Mononuclear cell (primary cell): ENCODE data around the gene ROBO2. TPM values are rescaled to one million over a fixed set of nuclear protein-coding genes. Genes with fewer than 3 reads are reported as not detected.

ENCODE experiments used
- H3K27me3 ChIP-seq: 2 replicates; pipeline ENCODE4 v1.6.0; 2011; ENCODE audit warnings: low read length, control low read depth; ENCODE audit not compliant: insufficient read depth
- H3K4me1 ChIP-seq: 2 replicates; pipeline ENCODE4 v1.5.1; 2011; ENCODE audit warnings: mild to moderate bottlenecking, low read length, control low read depth; ENCODE audit not compliant: insufficient read depth
- H3K4me3 ChIP-seq: 2 replicates; pipeline ENCODE4 v1.5.1; 2011; ENCODE audit warnings: mild to moderate bottlenecking, low read length, moderate library complexity
- H3K9me3 ChIP-seq: 2 replicates; pipeline ENCODE4 v1.5.1; 2011; ENCODE audit warnings: low read depth, mild to moderate bottlenecking, control low read depth, low read length
- total RNA-seq: library from RNA; depleted of rRNA; stranded (reverse); fragments of >200 nt; gene quantifications from one replicate; pipeline ENCODE4 v1.2.3, GENCODE V29; 2012

The ROBO2 gene
- total RNA-seq, 1 donor, result under 0.01 TPM

DNA sequence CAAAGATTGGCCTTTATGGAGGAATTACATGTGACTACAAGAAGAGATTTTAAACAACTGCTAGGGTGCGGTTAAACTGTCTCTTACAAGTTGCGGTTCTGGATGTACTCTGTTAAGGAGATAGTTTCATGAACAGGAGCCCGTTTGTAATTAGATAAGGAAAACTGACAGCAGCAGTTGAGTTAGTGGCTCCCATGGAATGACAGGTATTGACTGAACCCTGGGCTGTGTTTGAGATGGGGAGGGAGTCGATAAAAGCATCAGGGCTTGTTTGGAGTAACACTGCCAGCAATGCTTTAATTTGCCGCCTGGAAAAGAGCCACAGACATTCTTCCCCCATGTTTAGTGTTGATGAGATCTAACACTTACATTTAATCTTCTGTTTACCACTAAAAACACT lies 139.9 kb downstream of the ROBO2 start:
- H3K27me3 ChIP-seq, result no peaks in the 10 kb centered on the region
- H3K4me1 ChIP-seq, result no peaks in the 10 kb centered on the region
- no peaks in the 10 kb centered on the region for H3K9me3 ChIP-seq
- H3K4me3 ChIP-seq, result no peak overlapping the region

DNA sequence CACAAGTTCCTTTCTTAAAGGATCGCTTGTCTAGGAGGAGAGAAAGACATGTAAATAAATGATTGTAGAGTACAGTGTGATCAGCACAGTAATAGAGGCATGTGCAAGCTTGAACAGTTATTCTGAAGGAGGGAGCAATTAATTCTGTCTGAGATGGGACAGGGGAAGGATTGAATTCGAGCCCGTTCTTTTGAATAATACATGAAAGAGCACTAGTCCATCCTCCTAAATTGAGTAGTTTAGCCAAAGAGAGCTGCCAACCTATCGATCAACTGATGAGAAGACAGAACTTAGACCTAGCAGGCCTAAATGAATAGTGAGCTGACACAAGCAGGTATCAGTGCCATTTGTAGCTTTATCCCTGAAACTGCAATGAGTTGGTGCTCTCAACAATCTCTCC lies 142.4 kb downstream of the ROBO2 start:
- no peaks in the 10 kb centered on the region for H3K9me3 ChIP-seq
- H3K4me1 ChIP-seq, result no peaks in the 10 kb centered on the region
- no peaks in the 10 kb centered on the region for H3K27me3 ChIP-seq
- H3K4me3 ChIP-seq, result no peak overlapping the region

DNA sequence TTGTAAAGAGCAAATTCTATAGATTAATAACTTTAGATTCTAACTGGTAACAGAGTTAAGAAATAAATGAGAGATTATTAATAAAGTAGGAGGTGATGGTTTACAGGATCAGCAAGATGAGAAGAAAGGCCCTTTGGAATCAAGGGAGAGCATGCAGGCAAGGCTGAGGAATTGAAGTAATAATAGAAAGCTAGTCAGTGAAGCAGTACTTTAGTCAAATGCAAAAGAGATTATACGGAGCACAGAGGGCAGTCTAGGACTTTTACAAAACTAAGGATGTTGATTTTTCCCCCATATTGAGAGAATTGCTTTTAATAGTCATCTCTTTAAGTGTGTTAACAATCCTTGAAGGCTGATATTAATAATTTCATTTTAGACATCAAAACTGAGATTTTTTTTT lies 146.4 kb downstream of the ROBO2 start:
- no peak overlapping the region for H3K4me3 ChIP-seq
- H3K9me3 ChIP-seq, result no peaks in the 10 kb centered on the region

DNA sequence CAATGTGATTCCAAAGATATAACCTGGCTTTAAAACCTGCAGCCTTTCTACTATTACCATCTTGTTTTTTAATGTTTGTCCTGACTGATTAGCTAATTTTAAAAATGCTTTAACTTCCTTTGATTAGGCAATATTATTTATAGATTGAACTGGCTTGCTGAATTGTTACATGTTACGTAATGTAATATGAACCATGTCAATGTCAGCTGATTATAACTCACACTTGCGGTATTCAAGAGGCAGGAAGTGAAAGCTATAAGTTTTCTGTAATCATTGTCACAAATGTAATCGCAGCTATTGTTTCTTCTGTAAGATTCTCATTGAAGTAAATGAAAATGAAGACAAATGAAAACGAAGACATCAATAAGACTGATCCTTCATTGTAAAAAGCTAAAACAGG lies 146.8 kb downstream of the ROBO2 start:
- Histone ChIP-seq H3K4me1 (no peaks in the 10 kb centered on the region), H3K27me3 (no peaks in the 10 kb centered on the region), H3K9me3 (no peaks in the 10 kb centered on the region), H3K4me3 (no peak overlapping the region)

More for the DNA sequence above, 146.4 kb downstream of the ROBO2 start:
- Histone ChIP-seq H3K4me1 (no peaks in the 10 kb centered on the region), H3K27me3 (no peaks in the 10 kb centered on the region)

DNA sequence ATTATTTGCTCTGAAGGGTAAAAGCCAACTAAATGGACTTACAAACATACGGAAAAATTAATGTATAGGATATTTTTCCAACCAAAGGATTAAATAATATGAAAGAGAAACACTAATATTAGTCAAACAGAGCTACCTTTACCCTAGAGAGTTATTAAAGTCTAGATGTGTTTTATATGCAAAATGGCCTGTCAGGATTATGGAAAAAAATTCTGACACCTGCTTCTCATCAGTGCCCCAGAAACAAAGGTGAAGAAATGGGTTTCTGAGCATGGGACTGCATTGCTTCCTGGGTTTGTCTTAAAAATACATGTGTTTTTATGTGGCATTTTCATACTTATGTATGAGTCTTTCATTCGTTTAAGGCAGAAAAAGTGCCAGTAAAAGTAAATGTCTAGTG lies 148.3 kb downstream of the ROBO2 start:
- H3K4me3 ChIP-seq, result no peak overlapping the region
- no peaks in the 10 kb centered on the region for H3K9me3 ChIP-seq
- H3K27me3 ChIP-seq, result no peaks in the 10 kb centered on the region
- no peaks in the 10 kb centered on the region for H3K4me1 ChIP-seq

DNA sequence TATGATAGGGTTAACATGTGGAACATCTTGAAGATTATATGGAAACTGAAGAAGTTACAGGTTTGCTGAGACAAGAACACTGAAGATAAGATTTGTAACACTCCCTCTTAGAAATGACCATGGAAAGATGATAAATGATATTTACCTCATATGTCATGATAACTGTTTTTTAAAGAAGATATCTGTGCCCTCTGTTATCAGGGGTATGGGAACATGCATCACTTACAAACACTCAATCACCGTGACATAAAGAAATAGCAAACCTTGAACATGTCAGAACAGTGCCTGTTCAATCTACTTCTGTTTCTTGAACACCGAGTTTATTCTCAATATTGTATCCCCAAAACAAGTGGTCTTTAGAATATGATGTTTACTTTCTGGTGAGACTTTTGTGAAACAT lies 149.4 kb downstream of the ROBO2 start:
- H3K4me1 ChIP-seq, result no peaks in the 10 kb centered on the region
- no peaks in the 10 kb centered on the region for H3K27me3 ChIP-seq
- H3K9me3 ChIP-seq, result no peaks in the 10 kb centered on the region
- H3K4me3 ChIP-seq, result no peak overlapping the region

DNA sequence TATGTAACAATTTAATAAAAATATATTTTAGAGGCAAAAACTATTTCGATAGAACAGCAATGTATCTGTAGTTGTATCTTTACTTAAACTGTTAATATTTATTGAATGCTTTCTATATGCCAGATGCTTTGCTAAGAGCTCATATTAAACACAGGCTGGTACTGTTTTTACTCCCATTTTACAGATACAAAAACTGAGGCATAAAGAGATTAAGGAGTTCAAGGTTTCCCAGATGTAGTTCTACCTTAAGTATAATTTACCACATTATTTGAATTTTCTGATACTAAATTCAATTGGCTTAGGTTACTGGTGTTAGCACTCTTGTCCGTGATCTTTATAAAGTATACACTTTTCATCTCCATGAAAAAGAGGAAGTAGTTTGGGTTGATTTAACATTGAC lies 149.8 kb downstream of the ROBO2 start:
- no peaks in the 10 kb centered on the region for H3K4me1 ChIP-seq
- H3K4me3 ChIP-seq, result no peak overlapping the region
- H3K27me3 ChIP-seq, result no peaks in the 10 kb centered on the region
- H3K9me3 ChIP-seq, result no peaks in the 10 kb centered on the region

DNA sequence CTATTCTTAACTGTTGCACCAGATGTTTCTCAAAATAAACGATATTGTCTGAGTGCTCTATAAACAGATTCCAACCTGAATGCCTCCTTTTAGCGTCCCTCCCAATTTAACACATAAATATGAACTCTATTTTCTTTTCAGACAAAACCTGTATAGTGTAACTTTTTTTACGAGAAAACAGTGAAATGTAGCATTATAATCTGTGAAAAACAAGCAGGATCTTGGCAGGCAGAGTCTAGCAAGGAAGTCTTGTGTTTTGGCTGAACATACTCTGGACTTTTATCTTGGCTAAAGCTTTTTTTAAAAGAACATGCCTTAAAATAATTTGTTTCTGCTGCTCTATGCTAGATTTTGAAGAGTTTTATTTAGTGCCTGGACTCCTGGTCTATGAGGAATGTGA lies 150.5 kb downstream of the ROBO2 start:
- H3K9me3 ChIP-seq, result no peaks in the 10 kb centered on the region
- no peaks in the 10 kb centered on the region for H3K4me1 ChIP-seq

DNA sequence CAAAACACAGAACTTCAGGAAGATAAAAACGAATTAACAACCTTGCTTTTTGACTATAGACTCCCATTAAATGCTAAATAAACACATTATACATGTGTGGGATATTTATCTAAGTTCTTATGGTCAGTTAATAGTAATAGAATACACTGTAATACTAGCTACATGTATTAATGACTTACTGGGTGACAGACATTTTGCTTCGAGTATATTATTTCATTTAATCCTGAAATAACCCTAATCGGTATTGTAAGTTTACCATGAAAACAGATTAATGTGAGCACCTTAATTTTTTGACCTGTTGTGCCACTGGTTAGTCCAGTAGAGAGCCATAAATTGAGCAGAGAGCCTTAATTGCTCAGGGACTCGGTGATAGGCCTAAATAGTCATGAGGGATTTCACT lies 151.1 kb downstream of the ROBO2 start:
- H3K4me3 ChIP-seq, result no peak overlapping the region
- no peaks in the 10 kb centered on the region for H3K9me3 ChIP-seq
- no peaks in the 10 kb centered on the region for H3K27me3 ChIP-seq
- no peaks in the 10 kb centered on the region for H3K4me1 ChIP-seq

More for the DNA sequence above, 150.5 kb downstream of the ROBO2 start:
- Histone ChIP-seq H3K27me3 (no peaks in the 10 kb centered on the region), H3K4me3 (no peak overlapping the region)

DNA sequence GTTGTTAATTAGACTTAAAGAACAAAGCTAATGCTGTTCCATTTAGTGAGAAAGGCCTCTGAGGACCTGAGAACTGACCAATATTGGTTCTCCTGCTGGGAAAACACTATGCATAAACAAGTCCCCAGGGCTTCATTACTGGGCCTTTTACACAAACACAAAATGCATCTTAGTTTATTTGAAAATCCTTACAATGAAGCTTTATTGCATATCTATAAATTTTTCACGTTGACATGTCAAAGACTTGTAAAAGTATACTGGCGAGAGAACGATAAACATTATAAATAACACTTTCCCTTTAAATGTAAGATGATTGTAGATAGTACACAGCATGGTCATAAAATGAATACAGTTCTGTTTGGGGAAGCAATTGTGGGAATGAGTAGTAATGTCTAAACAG lies 151.7 kb downstream of the ROBO2 start:
- Histone ChIP-seq H3K27me3 (no peaks in the 10 kb centered on the region), H3K4me3 (no peak overlapping the region), H3K9me3 (no peaks in the 10 kb centered on the region), H3K4me1 (no peaks in the 10 kb centered on the region)

DNA sequence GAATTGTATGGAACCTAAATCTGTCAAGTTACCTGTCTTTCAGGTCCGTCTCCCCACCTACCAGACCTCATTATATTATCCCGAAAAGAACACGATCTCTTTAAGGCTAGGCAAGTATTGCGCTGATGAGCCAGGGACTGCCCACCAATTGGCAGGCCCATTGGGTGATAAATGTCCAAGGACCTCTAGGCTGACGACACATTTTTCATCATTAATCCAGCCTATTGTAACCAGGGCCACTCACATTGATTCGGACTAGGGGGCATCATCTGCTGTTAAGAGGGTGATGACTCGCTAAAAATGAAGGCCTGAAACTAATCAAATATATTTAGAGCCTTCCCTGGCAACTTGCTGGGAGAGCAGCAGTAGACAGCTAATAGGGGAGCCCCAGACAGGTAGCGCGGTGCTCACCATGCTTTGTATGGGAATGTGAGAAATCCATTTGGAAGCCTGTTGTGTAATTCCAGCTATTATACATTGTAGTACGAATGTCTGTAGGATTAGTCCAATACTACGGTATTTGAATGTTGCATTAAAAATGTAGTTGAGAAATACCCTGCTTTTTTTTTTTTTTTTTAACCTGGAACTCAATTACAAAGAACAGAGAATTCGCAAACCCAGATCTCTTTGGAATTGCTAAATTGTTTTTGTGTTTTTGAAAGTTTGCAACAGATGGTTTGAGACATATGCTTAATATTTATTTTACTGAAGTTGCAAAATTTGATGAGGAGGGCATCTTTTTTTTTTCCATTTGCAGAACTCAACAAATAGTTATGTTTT lies 156.1 kb downstream of the ROBO2 start:
- Histone ChIP-seq H3K9me3 (no peaks in the 10 kb centered on the region), H3K27me3 (no peaks in the 10 kb centered on the region), H3K4me1 (no peaks in the 10 kb centered on the region), H3K4me3 (no peak overlapping the region)

DNA sequence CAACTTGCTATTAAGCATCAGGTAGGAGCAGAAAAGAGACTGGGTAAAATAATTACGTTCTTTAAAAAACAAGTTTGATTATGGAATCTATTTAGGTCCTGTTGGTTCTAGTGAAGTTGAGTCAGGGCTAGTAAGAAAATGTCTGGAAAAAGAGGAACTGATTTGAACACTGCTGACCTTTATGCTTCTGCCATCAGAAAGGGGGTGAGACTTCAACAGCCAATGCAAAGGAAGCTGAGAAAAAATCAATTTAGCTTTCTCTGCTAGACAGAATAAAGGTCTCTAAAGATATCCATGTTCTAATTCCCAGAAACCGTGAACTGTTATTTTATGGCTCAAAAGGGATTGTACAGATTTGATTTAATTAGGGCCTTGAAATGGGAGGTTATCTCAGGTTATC lies 157.5 kb downstream of the ROBO2 start:
- Histone ChIP-seq H3K4me3 (no peak overlapping the region), H3K27me3 (no peaks in the 10 kb centered on the region), H3K4me1 (no peaks in the 10 kb centered on the region), H3K9me3 (no peaks in the 10 kb centered on the region)

DNA sequence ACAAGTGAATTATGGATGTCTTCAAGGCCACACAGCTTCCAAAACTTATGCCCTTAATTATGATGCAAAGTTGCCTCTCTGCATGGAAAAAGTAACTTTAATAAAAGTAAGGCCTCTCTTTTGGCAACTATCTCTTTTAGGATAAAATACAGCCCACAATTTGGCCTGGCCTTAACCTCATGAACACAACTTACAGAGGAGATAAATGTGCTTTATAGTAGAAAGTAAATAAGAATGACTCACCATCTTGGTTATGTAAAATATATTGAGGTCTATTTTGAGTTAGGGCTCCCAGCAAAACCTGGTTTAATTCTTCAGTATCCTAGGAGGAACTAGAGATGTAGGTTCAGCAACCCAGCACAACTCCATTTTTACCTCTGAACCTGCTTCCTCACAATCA lies 164.0 kb downstream of the ROBO2 start:
- H3K27me3 ChIP-seq, result no peaks in the 10 kb centered on the region
- no peak overlapping the region for H3K4me3 ChIP-seq
- H3K9me3 ChIP-seq, result no peaks in the 10 kb centered on the region
- no peaks in the 10 kb centered on the region for H3K4me1 ChIP-seq

DNA sequence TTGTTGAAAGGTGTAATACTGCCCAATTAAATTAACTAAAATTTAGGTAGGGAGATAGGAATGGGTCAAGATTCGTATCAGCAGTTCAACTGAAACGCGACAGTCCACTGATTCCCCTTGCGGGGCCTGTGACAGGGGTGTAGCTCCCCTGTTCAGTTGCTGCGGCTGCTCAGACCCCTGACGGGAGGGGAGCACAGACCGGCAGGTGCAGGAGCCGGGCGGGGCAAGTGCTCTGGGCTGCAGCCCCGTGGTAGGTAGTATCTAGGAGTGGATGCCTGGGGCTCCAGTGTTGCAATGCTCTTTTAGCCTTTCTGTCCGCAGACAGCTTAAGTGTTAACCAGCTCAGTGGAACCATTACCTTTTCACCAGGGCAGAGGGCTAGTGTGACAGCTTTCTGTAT lies 164.9 kb downstream of the ROBO2 start:
- Histone ChIP-seq H3K9me3 (no peaks in the 10 kb centered on the region), H3K27me3 (no peaks in the 10 kb centered on the region), H3K4me1 (no peaks in the 10 kb centered on the region), H3K4me3 (no peak overlapping the region)

DNA sequence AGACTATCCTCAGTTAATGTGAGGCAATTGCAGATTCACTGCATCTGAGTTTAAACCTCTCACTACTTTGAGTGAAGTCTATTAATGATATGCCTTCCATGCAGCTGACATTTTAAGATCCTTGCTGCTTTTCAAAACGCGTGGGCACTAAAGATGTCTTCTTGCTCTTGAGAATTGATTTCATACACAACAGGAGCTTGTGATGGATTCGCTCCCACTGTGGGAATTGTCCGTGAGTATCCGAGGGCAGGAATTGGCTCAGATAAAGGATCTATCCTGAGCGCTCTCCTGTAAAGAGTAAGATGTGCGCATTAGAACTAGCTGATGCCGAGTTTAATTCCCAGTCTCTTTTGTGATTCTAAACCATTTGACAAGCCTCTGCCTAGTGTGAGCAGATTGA lies 167.9 kb downstream of the ROBO2 start:
- Histone ChIP-seq H3K4me1 (no peaks in the 10 kb centered on the region), H3K27me3 (no peaks in the 10 kb centered on the region), H3K9me3 (no peaks in the 10 kb centered on the region), H3K4me3 (no peak overlapping the region)

DNA sequence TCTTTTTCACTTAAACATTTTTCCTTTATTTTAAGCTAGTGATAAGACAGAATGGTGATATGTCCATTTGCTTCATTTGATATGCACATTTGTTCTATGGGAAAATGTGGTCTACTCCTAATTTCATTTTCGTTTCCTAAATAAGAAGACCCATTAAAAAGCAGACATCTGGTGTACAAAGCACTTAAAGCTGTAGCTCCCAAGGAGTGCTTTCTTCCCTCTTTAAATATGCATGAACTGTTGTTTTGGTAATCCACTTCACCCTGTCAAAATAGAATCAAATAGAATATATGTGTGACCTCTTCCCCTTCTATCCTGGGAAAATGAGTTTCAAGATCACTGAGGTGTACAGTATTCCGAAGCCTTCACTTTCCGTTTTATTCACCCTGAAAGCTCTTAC lies 182.8 kb downstream of the ROBO2 start:
- H3K9me3 ChIP-seq, result no peaks in the 10 kb centered on the region
- H3K27me3 ChIP-seq, result no peaks in the 10 kb centered on the region
- no peak overlapping the region for H3K4me3 ChIP-seq
- H3K4me1 ChIP-seq, result no peaks in the 10 kb centered on the region
